ENCODE measurements around the gene TUBG1.
"Not testable (repeated sequence)": the region's sequence is repeated elsewhere in the genome, so short reads cannot be mapped to it uniquely, and the experiment has no call there.

TUBG1 gene

DNA sequence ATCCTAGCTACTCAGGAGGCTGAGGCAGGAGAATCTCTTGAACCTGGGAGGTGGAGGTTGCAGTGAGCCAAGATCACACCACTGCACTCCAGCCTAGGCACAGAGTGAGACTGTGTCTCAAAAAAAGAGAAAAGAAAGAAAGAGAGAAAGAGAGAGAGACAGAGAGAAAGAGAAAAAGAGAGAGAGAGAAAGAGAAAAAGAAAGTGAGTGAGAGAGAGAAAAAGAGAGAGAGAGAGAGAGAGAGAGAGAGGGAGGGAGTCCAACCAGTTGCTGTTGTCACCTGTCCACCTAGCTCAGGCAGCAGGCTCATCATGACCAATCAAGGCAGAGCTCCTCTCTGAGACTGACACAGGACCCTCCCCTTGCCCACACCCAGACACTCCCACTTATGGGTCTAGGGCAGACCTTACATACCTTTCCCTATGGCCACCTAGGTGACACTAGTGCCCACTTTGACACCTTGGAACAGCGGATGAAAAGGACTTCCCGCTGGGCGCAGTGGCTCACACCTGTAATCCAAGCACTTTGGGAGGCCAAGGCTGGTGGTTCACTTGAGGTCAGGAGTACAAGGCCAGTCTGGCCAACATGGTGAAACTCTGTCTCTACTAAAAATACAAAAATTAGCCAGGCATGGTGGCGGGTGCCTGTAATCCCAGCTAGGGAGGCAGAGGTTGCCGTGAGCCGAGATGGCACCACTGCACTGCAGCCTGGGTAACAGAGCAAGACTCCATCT is 17.7 kb downstream of the TUBG1 start:
- not testable (repeated sequence) for DNase-seq

DNA sequence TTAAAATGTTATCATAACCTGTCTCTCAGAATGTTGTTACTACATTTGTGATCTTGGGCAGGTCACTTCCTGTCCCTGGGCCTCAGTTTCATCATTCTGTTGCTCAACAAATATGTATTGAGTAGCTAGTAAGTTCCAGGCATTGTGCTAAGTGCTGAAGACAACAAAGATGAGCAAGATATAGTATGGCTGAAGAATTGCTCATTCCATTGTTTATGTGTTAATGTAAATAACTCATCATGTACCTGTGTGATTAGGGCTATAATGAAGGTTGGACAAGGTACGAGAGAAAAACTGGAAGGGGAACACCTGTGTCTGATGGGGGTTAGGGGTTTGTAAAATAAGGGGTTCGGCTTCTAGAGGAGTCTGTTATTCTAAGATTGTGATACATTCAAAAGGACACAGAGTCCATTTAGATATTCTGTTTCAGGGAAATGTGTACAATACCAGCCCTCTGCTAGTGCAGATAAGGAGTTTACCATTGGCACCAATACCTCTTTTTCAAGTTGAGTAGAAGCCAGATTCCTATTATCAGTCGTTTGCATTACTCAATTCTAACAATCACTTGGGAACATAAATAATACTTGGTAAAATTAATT is 20.0 kb downstream of the TUBG1 start:
- DNase-seq: no peak

DNA sequence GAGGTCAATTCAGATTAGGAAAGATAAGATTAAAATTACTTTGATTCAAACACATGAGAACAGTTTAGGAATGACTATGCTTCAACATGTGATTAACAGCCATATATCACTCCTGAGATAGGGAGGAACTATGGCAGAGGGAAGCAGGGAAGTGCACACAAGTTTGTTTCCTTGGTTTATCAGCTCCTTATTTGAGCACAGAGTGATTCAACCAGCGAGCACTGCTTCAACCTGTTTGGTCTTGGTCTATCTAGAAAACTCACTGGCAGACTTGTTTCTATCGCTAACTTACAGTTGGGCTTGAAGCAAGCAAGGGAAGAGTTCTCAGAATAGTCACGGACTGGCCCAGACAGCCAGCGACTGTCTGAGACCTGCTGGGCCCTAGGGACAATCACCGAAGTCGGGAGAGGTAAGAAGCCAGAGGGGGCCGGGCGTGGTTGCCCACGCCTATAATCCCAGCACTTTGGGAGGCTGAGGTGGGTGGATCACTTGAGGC is 23.5 kb downstream of the TUBG1 start:
- DNase-seq: no peak

- DNase-seq: no peak
These were observed 30.1 kb downstream of the TUBG1 start for GRCh38 chr17:42639525-42640113.

GRCh38 chr17:42640121-42640520 is 30.6 kb downstream of the TUBG1 start:
- DNase-seq: no peak

DNA sequence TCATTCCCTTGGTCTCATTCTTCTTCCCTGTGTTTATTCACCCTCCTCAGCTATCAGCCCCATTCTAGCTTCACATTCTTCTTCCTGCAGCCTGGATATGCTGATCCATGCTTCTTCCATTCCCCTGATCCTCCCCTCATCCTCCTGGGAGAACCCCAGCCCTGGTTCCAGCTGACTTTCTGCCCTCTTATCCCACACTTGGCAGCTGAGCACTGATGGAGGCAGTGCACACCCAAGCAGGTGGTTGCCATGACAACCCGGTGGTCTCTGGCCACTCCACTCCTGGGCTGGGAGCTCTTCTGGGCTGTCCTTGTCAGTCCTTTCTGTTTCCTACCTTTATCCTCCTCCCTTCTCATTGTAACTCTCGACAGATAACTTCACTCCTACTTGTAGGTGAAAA is 32.9 kb downstream of the TUBG1 start:
- DNase-seq: no peak

DNA sequence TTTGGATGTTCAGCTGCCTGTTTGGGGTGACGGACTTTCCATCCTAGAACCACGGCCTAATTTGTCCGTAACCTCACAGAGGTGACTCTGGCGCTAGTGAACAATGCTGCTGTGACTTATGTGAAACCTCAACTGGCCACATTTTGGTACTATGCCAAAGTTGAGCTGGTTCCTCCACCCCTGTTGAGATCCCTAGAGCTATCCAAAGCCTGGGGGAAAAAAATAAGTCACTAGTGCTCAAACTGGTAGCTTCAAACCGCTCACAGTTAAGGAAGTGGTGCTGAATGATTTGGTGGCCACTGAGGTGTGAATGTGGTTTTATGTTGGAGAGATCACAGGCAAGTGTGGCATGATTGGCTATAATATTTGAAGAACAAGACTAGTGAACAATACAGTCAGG is 38.3 kb downstream of the TUBG1 start:
- no peak for DNase-seq

GRCh38 chr17:42651392-42651791 is 41.9 kb downstream of the TUBG1 start:
- DNase-seq: no peak

DNA sequence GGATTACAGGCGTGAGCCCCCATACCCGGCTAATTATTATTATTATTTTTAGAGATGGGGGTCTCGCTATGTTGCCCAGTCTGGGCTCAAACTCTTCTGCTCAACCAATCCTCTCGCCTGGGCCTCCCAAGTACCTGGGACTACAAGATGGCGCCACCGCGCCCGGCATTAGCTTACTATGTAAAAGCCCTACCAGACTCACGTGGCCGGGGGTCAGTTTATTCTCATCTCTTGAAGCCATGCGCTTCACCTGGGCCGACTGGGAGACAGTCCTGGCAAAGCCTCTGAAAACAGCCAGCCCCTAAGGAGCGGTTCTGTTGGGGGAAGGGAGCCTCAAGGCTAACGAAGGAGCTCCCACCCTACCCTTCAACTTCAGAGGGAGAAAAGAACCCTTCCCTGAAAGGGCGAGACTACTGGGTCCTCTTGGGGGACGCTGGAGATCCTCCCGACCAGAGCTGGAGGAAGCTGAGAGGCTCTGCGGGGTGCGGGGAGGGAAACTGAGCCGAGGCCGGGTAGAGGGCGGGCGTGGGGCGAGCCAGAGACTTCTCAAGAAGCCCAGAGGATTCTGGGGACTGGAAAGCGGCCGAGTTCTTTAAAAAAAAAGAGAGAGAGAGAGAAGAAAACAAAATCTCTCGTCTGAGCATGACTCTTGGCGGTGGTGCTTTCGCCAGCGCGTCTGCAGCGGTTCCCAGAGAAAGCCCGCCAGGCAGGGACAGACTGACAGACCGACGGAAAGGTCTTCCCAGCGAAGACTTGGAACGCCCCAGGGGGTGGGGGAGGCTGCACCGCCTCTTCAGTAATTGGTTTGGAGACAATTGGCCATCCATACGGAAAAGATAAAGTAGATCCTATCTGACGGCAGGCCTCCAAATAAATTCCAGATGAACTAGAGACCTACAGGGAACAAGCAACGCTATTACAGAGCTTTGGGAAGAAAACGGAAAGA is 44.0 kb downstream of the TUBG1 start:
- no peak for DNase-seq

- no peak for DNase-seq
These were observed 46.0 kb downstream of the TUBG1 start for GRCh38 chr17:42655528-42655927.

DNA sequence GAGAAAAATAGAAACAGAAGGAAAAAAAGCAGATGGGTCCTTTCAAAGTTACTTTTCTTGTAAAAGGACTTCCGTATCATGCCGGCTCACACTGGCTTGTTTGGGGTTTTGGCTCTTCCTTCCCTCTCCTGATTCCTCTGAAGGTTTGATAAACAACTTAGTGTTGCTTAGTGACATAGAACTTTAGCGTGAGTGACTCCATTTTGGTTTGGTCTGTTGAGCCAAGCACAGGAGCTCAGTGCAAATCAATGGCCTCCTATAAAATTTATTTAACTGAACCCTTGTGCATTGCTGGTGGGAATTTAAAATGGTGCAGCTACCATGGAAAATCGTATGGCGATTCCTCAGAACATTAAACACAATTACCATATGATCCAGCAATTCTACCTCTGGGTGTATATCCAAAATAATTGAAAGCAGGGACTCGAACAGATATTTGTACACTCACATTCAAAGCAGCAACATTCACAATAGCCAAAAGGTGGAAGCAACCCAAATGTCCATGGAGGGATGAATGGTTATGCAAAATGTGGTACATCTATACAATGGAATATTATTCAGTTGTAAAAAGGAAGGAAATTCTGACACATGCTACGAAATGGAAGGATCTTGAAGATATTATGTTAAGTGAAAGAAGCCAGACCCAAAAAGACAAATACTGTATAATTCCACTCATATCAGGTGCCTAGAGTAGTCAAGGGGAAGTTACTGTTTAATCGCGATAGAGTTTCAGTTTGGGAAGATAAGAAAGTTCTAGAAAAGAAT is 48.5 kb downstream of the TUBG1 start:
- DNase-seq: no peak

- peak; percentile 82 for DNase-seq
These were observed 49.8 kb downstream of the TUBG1 start, which contains the start of gene TUBG2 for GRCh38 chr17:42659079-42659931. Gene TUBG2 (plus strand): TSS chr17:42659284. CDS start chr17:42659504, 220 bp downstream.

DNA sequence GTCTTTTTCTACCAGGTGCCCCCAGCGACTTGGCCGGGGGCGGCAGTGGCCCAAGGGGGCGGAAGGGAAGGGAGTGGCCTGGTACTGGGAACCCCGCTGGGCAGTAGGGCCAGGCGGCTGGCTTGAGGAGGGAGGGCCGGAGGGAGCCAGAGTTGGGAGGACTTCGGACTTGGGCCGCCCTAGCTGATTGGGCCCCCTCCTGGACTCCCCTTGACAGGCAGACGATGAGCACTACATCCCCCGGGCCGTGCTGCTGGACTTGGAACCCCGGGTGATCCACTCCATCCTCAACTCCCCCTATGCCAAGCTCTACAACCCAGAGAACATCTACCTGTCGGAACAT is 50.4 kb downstream of the TUBG1 start:
- DNase-seq: not testable (repeated sequence)

DNA sequence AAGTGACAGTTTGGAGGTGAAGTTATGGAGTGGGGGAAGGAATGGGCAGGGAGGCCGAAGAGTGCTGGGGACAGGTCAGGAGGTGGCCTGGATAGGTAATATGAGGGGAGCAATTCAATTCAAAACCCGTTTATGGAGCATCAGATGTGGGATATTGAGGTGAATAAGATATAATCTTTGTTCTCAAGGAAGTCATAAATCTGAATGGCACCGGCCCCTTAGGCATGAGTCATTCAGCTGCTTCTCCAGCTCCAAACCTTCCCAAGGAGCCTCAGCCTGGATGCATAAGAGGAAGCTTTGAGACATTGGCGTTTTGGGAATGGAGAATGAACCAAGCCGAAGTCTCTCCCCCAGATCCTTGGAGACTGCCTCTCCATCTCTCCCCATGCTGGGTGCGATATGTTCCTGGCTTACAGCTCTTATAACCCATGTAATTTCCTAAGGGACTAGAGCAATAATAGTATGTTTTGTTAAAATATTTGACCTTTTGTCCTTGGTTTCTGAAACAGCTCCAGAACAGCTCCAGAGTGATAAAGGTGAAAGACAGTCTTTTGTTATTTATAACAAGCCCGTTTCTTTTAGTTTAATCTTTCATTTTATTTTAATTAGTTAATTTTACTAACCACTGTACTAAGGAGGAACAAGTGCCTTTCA is 51.3 kb downstream of the TUBG1 start:
- DNase-seq: no peak

All from CD4-positive, alpha-beta T cell treated with Interleukin-12 subunit alpha and Interleukin-12 subunit beta, for 1 hour (primary cell).